A204.1 (cell line): ENCODE measurements around the gene PCGF5.
"Not testable (repeated sequence)": the region's sequence is repeated elsewhere in the genome, so short reads cannot be mapped to it uniquely, and the experiment has no call there.

Experiments used
- FAIRE-seq: peaks from 2 replicates; lab custom pipeline; 2012; peaks lifted over from hg19 to GRCh38; lab: Jason Lieb, UNC

Gene PCGF5

DNA sequence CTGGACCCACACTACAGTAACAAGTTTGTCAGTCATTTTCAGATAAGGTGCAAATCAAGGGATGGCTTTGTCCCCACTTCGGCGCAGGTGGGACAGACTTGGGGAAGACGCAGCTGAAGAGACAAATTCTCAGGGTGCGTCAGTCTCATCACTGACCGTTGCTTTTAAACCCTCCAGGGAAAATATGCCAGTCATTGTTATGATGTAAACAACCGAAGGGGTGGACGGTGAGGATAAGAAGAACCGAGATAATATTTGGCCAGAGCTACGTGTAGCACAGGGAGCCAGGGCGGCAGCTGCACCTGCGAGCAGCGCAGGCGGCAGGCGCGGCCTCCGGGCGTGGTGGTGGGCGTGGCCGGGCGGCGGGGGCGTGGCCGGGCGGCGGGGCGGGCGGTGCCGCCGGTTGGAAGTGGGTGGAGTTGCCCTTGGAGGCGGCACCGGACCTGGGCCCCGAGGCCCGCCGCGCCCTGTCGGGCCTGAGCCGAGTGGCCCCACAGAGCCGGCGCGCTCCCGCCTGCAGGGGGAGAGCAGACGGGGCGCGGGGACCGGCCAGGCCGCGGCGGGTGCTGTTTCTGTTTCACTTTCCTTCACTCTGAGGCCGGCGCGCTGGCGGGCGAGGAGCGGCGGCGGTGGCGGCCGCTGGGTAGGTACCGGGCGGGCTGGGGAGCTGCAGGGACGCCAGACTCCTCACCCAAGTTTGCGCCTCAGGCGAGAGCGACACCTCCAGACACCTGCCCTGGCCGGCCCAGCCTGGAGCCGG is at the start of gene PCGF5:
PCGF5 (plus strand) TSS at position 470 of the 760 bp plus-strand sequence. CDS start 2,209 bp downstream, outside the sequence.
- FAIRE-seq, result no peak

DNA sequence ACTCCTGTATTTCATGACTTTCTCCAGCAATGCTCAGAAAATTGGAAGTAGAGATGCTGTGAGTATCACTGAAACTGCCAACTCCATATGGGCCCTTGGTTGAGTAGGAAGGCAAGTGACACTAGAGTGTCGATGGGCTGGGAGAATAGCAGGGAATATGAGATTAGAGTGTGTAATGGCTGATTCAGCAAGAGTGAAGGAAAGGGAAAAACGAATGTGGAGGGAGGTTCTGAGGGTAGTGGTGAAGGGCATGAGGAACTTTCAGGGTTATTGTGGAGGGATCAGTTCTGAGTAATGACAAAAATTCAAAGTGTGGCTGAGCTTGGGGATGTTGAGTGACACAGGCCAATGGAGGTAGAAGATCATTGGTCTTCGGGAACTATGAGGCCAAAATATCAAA is 49.0 kb upstream of the PCGF5 start:
- FAIRE-seq, result no peak

DNA sequence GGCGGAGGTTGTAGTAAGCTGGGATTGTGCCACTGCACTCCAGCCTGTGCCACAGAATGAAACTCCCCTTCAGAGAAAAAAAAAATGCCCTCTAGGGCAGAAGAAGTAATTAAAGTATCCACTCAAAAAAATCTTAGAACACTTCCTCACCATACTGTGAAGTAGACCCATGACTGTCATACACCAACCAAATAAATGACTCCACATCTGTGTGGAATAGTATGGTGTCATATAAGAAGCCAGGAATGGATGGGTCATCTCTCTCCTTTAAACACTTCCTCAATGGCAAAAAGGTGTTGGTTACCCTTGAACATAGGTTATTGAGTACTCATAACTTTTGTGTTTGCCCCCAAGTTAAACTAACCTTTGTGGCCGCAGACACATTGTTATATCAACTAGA is 48.1 kb upstream of the PCGF5 start:
- FAIRE-seq, result no peak

DNA sequence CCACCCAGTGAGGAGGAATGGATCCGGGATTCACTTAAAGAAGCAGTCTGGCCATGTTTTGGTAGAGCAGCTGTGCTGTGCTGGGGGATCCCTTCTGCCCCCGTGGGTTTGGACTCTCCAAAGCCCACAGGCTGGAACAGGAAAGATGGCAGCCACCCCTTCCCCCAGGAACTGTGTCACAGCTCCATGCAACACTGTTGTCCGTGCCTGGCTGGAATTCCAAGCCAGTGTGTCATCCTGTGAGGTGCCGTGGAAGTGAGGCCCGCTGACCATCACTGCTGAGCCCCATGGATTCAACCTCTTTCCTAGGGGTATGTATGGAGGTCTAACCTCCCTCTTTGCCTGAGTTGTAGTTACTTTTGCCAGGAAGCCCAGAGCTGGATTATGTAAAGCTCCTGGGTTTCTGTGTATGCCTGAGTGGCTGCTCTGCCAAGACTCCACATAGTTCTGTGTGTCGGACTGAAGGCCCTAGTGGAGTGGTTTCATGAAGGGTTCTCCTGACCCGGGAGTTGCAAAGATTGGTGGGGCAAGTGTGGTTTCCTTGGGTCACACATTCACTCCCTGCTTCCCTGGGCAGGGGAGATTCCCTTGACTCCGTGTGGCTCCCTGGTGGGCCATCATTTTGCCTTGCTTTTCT is 35.1 kb upstream of the PCGF5 start:
- no peak for FAIRE-seq

DNA sequence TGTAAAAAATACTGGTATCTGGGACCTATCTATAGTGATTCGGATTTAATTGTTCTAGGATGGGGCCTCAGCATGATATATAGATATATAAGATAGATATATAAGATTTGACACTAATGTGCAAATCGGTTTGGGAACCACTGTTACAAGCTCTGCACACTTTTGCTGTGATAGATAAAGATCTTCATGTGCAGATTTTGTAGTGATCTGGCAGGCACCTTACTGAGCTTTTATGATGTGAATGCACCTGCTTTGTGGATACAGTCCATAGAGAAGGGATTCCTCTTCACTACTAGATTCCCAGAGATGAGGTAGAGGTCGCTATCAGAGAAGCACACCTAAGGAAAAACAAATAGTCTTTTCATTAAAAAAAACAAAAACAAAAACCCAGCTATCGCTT is 33.3 kb upstream of the PCGF5 start:
- no peak for FAIRE-seq

DNA sequence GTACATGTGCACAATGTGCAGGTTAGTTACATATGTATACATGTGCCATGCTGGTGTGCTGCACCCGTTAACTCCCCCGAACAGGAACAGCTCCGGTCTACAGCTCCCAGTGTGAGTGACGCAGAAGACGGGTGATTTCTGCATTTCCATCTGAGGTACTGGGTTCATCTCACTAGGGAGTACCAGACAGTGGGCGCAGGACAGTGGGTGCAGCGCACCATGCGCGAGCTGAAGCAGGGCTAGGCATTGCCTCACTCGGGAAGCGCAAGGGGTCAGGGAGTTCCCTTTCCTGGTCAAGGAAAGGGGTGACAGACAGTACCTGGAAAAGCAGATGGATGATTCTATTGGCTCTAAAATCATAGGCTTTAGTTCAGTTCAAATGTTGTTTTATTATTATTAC is 32.5 kb upstream of the PCGF5 start:
- not testable (repeated sequence) for FAIRE-seq

DNA sequence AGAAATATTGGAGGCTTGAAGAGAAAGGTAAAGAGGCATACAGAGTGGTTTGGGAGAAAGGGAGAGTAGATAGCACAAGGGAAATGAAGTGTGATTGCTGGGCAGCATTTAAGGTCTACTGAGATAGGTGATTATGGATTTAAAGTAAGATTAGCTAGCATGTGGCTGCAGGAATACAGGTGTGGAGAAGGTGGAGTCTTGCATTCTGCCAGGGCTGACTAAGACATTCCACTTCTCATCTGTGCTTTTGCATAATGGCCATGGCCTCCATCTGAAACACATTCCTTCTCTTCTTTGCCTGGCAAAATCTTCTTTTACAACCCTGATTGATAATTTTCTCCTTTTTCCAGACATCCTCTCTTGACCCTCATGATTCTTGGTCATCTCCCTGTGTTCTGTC is 31.6 kb upstream of the PCGF5 start:
- no peak for FAIRE-seq

DNA sequence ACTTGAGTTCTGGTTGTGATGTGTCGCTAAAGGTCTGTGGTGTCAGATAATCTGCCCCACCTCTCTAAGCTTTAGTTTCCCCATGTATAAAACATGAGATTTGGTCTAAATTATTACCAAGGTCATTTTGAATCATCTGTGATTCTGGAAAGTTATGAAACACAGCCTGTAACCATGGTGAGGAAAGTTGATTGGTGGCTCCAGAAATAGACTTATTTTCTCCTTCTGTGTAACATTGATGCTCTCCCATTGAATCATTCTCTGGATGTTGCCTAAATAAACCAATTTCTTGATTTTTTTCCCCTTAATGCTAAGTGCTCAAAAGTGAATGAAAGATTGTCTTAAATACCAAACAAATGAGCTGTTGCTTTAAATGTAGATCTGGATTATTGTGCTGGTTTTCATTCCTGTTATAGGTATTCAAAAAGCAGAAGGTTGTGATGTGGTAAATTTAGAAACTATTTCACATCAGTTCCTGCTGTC is 30.0 kb upstream of the PCGF5 start:
- FAIRE-seq, result no peak

DNA sequence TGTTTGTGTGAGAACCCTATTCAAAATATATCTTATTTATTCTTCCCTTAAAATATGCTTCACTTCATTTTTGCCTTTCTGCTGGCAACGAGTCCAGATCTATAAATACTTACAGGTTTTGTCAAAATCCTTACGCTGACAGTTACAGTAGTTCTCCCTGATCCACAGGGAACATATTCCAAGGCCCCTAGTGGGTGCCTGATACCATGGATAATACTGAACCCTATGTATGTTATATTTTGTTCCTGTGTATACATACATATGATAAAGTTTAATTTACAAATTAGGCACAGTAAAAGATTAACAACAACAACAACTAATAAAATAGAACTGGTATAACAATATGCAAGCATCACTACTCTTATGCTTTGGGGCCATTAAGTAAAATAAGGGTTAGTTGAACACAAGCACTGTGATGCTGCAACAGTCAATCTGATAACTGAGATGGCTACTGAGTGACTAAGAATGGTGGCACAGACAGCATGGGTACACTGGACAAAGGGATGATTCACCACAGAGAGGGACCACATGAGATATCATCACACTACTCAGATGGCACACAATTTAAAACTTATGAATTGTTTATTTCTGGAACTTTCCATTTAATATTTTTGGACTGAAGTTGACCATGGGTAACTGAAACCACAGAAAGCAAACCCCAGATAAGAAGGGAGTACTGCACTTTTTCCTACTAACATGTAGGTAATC is 29.4 kb upstream of the PCGF5 start:
- no peak for FAIRE-seq

DNA sequence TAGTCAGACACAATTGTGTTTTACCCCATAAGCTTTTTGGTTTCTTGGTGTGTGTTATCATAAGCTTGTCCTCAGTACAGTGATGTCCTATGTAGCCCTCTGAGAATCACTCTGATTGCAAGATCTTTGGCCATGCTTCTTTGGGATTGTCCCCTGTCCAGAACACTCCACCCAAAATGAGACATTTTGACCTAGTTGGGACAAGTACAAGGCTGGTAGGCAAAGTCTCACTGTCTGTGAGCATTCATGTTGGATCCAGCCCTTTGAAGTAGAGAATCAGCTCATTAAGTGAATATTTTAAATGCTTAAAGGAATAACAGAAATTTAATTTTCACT is 28.9 kb upstream of the PCGF5 start:
- FAIRE-seq, result no peak

DNA sequence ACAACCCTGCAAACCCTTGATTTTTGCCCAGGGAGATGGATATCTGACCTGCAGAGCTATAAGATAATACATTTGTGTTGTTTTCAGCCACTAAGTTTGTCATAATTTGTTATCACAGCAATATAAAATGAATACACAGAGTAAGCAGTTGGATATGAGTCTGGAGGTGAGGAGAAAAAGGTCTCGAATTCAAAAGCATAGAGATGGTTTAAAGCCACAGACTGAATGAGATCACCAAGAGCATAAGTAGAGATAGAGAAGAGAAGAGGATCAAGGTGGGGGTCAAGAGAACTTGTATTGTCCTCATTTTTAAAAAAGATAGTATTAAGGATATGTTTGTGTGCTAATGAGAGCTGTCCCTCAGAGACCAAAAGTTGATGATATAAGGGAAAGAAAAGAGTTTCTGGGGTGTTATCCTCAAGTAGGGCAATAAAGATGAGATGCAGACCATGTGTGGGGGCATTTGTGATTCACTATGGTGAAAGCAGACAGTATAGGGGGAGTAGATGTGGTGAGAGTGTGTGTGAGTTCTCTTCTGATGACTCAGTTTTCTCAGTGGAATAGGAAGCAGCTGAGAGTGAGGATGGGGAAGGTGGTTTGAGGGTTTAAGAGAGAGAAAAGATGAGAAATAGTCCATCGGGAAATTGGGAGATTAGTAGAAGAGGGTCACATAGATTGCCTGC is 25.8 kb upstream of the PCGF5 start:
- FAIRE-seq, result no peak

DNA sequence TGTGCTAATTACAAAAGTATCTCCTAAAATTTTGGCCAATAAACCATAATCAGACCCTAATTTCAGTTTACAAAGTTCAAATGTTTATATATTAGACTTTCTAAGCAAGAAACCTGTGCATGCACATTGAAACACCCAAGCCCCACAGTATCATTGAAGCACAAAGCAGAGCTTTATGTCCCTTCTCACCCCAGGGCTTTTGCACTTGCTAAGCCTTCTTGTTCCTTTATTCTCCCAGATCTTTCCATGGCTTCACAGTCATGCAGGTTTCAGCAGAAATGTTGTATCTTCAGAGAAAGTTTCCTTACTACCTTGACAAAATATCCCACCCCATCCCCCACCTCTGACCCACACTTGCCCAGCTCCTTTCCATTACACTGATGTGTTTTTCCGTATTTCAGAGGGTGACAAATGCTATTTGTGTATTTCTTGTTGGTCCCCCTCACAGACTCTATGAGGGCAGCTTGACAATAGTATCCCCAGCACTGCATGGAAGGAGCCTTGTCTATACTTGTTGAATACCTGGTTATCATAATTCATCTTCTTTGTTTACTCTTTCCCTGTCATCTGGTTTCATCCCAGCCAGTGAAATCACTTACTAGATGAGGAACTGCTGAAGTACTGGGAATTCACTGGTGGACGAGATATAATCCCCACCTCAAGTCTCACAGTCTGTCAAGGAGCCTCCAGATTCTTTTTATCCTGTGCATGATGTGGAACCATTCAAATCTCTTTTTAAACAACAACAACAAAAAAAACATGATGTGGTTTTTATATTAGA is 24.0 kb upstream of the PCGF5 start:
- FAIRE-seq, result no peak

DNA sequence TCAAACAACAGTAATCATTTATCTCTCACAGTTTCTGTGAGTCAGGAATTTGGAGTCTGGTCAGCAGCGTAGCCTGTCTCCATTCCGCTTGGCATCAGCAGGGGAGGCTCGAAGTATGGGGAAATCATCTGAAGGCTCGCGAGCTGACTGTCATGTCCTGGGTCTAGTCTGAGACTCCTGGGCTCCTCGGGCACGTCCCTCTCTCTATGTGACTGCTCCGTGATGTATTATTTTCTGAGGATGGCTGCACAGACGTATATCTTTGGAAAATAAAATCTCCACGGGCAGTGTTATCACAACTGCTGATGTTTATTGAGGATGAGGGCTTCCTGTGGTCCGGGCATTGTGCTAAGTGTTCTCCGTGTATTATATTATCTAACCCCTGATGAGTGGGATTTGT is 23.3 kb upstream of the PCGF5 start:
- no peak for FAIRE-seq

DNA sequence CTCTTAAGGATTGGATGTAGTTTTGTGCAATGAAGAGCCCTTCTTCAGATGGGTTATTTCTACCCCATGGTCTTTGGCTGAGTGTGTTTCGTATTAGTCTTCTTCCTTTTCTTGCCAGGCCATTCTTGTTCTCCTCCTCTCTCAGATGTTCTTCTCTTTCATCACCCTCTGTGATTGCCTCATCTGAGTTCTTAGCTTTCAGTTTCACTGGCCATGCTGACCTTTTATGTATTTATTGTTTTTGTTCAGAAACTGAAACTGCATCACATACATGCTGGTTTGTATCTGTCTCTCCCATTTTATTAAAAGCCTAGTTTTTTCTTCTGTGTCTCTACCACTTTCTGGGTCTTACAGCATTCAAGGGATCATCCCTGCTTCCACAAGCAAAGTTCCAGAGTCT is 21.7 kb upstream of the PCGF5 start:
- FAIRE-seq, result no peak

DNA sequence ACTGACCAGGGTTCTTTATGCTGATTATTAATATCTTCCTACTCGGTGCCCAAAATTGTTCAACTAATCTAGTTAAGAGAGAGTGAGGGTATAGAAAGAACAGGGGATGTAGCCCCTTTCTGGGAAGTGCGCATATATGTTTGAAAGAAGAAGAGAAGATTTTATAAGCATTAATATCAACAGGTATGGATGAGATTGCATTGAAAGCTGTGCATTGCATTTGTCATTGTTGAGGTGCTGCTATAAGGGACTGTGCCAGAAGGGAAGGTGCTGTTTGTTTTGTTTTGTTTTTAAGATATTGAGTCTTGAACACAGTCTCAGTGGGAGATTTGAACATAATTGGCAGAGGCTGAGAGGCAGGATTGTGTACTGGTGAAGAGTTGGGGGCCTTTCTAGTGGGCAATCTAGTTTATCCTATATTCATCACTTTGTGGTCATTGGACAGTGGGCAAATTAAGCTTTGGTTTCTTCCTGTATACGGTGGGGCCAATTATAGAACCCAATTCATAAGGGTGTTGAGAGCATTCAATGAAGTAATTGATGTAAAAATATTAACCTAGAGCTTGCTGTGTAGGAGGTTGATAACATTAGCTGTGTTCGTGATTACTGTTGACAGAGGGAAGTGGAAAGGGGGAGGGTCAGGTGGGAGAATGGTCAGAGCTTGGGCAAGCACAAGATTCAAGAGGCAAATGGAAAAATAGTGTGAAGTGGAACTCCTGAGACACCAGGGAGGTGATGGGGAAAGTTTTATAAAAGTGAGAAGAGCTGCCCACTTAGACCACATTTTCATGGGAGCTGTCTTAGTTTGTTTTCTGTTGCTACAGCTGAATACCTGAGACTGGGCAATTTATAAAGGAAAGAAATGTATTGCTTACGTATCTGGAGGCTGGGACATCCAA is 19.9 kb upstream of the PCGF5 start:
- no peak for FAIRE-seq

DNA sequence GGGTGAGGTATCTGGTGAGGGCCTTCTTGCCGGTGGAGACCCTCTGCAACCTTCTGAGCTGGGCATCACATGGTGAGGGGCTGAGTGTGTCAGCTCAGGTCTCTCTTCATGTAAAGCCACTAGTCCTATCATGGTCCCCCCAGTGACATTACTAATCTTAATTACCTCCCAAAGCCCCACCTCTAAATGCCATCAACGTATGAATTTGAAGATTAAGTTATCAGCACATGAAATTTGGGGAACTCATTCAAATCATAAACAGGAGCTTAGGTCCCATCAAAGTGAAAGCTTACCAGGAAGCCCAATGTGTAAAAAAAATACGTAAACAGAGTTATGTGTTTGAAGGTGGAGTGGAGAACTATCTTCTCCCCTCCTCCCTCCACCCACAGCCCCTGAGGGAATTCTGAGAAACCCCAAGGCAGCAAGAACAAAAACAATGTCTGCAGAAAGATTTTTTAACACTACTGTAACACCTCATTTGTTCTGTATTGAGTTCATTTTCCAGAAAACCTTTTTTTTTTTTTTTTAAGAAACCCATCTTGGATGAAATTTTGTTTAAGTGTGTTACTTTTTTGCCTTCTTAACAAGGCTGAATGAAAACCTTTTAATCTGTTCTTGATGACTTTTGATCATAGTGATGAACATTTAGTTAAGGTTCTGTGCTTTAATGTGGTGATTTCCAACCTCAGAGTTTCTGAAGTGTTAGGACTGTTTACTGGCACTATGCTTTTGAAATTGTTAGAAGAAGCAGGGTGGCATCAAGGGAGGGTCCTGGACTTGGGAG is 19.1 kb upstream of the PCGF5 start:
- no peak for FAIRE-seq

DNA sequence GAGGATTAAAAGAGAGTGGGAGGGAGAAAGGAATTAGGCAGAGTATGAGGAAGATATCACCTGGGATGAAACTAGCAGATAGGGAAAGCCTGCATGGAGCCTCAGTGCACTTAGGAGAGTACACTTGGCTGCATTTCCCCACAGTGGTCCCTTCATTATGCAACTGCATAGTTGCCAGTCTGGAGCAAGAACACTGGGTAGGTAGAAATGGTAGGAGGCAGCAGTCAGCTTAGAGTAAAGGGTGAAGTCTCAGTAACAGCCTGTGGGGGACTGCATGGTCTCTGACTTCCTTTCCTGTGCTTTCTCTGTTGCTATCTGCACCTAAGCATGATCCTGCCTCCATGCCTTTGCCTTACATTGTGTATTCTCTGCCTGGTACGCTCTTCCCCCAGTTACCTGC is 14.0 kb upstream of the PCGF5 start:
- FAIRE-seq, result no peak

DNA sequence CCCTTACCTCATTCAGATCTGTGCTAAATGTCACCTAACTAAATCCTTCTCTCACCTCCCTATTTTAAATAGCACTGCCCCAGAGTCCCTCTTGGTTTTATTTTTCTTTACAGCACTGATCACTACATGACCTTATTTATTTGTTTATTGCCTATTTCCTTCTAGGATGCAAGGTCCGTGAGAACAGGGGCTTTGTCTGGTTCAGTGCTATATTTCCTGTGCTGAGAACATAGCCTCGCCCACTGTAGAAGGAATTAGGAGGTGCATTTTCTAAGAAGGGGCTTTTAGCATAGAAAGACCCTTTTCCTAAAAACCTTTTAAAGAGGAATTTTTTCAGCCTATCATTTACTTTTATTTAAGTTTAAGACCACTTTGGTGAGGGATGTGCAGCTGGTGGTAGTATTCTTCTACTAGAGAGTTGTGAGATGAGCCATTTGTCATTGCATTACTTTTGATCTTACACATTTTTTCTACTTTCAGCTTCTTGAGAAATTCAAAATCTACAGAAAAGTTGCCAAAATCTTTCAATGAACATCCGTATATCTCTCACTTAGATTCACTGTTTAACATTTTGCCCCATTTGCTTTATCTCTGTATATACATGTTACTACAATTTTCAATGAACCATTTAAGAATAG is 13.5 kb upstream of the PCGF5 start:
- no peak for FAIRE-seq

DNA sequence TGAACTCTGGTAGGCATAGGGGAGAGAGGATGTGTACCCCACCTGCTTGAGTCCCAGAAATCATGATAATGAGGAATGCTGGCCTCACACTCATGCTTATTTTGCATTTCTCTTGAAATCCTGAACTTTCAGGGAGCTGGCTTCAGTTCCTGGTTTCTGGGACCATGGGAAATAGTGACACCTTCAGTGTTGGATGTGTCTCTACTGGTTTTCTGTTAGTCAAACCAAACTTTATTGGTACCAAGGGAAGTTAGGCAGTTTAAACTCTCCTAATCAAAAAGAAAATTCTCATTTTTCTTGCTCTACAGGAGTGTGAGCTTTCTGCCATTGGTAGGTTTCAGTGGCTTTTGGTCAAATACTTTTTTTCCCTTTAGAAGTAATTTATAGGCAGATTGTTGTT is 11.8 kb upstream of the PCGF5 start:
- no peak for FAIRE-seq

DNA sequence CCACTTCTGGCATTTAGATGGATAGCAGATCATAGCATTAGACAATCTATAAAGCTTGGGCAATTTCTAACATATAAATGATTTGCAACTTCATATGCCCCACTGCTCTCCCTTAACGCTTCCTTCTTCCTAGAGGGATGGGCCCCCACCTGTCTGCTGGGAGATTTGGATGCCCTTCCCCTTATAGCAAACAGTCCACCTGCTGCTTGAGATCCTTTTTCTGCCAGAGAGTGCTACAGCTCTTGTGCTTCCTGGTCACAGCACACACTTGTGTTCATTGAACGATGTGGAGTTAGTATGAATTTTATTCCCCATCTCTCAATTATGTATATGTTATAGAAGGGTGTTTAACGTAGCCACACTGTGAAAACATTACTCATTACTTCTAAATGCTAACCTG is 10.4 kb upstream of the PCGF5 start:
- no peak for FAIRE-seq
